SU-DHL-6 (cell line): ENCODE data around the gene TRRAP.

ENCODE experiments used
- H2AFZ ChIP-seq: fragments of 200-600 bp; sonication (generic); 2 replicates; pipeline ENCODE4 v1.6.1; 2014; ENCODE audit warnings: low read depth, mild to moderate bottlenecking, moderate library complexity, mixed read lengths, antibody characterized with exemption, low read length; ENCODE audit not compliant: severe bottlenecking
- H3F3A ChIP-seq: fragments of 200-600 bp; shearing (Covaris generic); 2 replicates; pipeline ENCODE4 v1.6.0; 2016; ENCODE audit warnings: antibody characterized with exemption, mild to moderate bottlenecking; ENCODE audit not compliant: insufficient read depth
- H3K27ac ChIP-seq: fragments of 200-600 bp; sonication (generic); 2 replicates; pipeline ENCODE4 v1.5.1; 2016; ENCODE audit warnings: low read depth, mild to moderate bottlenecking, low read length, moderate library complexity, mixed read lengths
- H3K27me3 ChIP-seq: fragments of 200-600 bp; sonication (generic), shearing (Covaris generic); 2 replicates; pipeline ENCODE4 v1.6.0; 2014; ENCODE audit warnings: mild to moderate bottlenecking, low read length
- H3K36me3 ChIP-seq: fragments of 200-600 bp; sonication (generic); 2 replicates; pipeline ENCODE4 v1.6.1; 2014; ENCODE audit warnings: mild to moderate bottlenecking, low read length, mixed read lengths
- H3K4me2 ChIP-seq: fragments of 300-600, 200-600 bp; shearing (Covaris generic), sonication (generic); 2 replicates; pipeline ENCODE4 v1.6.0; 2014; ENCODE audit warnings: low read length, low read depth, mild to moderate bottlenecking; ENCODE audit not compliant: poor library complexity, severe bottlenecking
- H3K4me3 ChIP-seq: fragments of 200-600 bp; sonication (generic); 2 replicates; pipeline ENCODE4 v1.5.1; 2014; ENCODE audit warnings: antibody characterized with exemption, low read length, mild to moderate bottlenecking, mixed read lengths; ENCODE audit not compliant: insufficient read depth, poor library complexity, severe bottlenecking
- H3K79me2 ChIP-seq: fragments of 200-600 bp; sonication (generic); 2 replicates; pipeline ENCODE4 v1.6.1; 2014; ENCODE audit warnings: mild to moderate bottlenecking, low read length, moderate library complexity; ENCODE audit not compliant: insufficient read depth
- H3K9ac ChIP-seq: fragments of 200-600 bp; sonication (generic); 2 replicates; pipeline ENCODE4 v1.7.0; 2014; ENCODE audit warnings: mild to moderate bottlenecking, low read length
- H3K9me2 ChIP-seq: fragments of 200-600 bp; sonication (generic); replicated peaks from 2 replicates; pipeline ENCODE4 v1.6.1; 2014; ENCODE audit warnings: low read length; ENCODE audit not compliant: insufficient read depth
- H3K9me3 ChIP-seq: fragments of 200-600 bp; sonication (generic); 2 replicates; pipeline ENCODE4 v1.6.1; 2014; ENCODE audit warnings: low read length, mixed read lengths; ENCODE audit not compliant: insufficient read depth
- H4K20me1 ChIP-seq: fragments of 200-600 bp; sonication (generic); 2 replicates; pipeline ENCODE4 v1.6.1; 2014; ENCODE audit warnings: low read depth, mild to moderate bottlenecking, antibody characterized with exemption, low read length, moderate library complexity, mixed read lengths
- EZH2phosphoT487 ChIP-seq: fragments of 200-600 bp; sonication (generic), shearing (Covaris generic); conservative IDR thresholded peaks from 2 replicates; pipeline ENCODE4 v1.6.1; 2018; ENCODE audit warnings: mild to moderate bottlenecking, antibody characterized with exemption, low read length, moderate library complexity, mixed read lengths
- TF ChIP-seq, protein P1 (sequence below): fragments of 200-600 bp; sonication (generic); IDR thresholded peaks from one replicate; pipeline ENCODE4 v1.5.1; 2017; ENCODE audit warnings: antibody characterized with exemption, mild to moderate bottlenecking, low read length, moderate library complexity; ENCODE audit not compliant: insufficient read depth, poor library complexity, severe bottlenecking

The TRRAP gene

DNA sequence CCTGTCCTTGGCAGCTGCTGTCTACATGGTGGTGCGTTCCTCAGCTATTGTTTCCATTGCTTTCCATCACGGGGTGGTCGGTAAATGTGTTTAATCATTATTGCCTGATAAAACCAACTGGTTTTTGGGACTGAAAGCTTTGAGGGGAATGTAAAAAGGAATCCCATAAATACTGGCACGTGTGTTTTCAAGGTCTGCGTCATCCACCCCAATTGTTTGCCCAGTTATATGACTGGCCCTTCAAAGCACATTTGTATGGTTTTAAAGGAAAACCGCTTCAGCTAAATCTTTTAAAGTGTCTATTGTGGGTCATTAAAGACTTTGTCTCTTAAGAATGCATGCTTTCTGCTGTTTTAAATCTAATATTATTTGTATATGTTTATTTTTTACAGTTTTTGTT lies 65.0 kb downstream of the TRRAP start:
- no peak overlapping the region for H2AFZ ChIP-seq
- H3K9ac ChIP-seq: no peak overlapping the region
- H3K27me3 ChIP-seq: no peaks in the 10 kb centered on the region
- no peaks in the 10 kb centered on the region for H4K20me1 ChIP-seq
- peaks cover 24% of the 10 kb centered on the region for H3K36me3 ChIP-seq
- no peak overlapping the region for H3K4me2 ChIP-seq
- no peak overlapping the region for H3K27ac ChIP-seq
- H3K9me3 ChIP-seq: no peaks in the 10 kb centered on the region
- no peaks in the 10 kb centered on the region for H3K9me2 ChIP-seq
- no peak for TF ChIP-seq EZH2phosphoT487
- TF ChIP-seq, protein P1, sequence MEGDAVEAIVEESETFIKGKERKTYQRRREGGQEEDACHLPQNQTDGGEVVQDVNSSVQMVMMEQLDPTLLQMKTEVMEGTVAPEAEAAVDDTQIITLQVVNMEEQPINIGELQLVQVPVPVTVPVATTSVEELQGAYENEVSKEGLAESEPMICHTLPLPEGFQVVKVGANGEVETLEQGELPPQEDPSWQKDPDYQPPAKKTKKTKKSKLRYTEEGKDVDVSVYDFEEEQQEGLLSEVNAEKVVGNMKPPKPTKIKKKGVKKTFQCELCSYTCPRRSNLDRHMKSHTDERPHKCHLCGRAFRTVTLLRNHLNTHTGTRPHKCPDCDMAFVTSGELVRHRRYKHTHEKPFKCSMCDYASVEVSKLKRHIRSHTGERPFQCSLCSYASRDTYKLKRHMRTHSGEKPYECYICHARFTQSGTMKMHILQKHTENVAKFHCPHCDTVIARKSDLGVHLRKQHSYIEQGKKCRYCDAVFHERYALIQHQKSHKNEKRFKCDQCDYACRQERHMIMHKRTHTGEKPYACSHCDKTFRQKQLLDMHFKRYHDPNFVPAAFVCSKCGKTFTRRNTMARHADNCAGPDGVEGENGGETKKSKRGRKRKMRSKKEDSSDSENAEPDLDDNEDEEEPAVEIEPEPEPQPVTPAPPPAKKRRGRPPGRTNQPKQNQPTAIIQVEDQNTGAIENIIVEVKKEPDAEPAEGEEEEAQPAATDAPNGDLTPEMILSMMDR: no peak
- H3K79me2 ChIP-seq: peaks cover 11% of the 10 kb centered on the region; the same call in 1 of the 2 replicates
- no peak overlapping the region for H3K4me3 ChIP-seq
- no peaks in the 10 kb centered on the region for H3F3A ChIP-seq

GRCh38 chr7:98944386-98944785 lies 66.1 kb downstream of the TRRAP start:
- no peak overlapping the region for H3K9ac ChIP-seq
- no peak overlapping the region for H3K4me2 ChIP-seq
- H4K20me1 ChIP-seq: no peaks in the 10 kb centered on the region
- H3K4me3 ChIP-seq: no peak overlapping the region
- peaks cover 18% of the 10 kb centered on the region; the same call in 1 of the 2 replicates for H3K36me3 ChIP-seq
- H3K79me2 ChIP-seq: peaks cover 11% of the 10 kb centered on the region; the same call in 1 of the 2 replicates
- H3K27ac ChIP-seq: no peak overlapping the region
- H3K9me2 ChIP-seq: no peaks in the 10 kb centered on the region
- no peak overlapping the region for H2AFZ ChIP-seq
- H3K9me3 ChIP-seq: no peaks in the 10 kb centered on the region
- TF ChIP-seq, protein P1: no peak
- TF ChIP-seq EZH2phosphoT487: no peak
- H3K27me3 ChIP-seq: no peaks in the 10 kb centered on the region
- H3F3A ChIP-seq: no peaks in the 10 kb centered on the region

- H3F3A ChIP-seq: no peaks in the 10 kb centered on the region
- H3K9me2 ChIP-seq: no peaks in the 10 kb centered on the region
- no peak overlapping the region for H3K4me2 ChIP-seq
- H3K79me2 ChIP-seq: peaks cover 11% of the 10 kb centered on the region; the same call in 1 of the 2 replicates
- TF ChIP-seq, protein P1: no peak
- no peak for TF ChIP-seq EZH2phosphoT487
- peaks cover 19% of the 10 kb centered on the region; the same call in 1 of the 2 replicates for H3K36me3 ChIP-seq
- H3K4me3 ChIP-seq: no peak overlapping the region
- no peak overlapping the region for H3K27ac ChIP-seq
- H4K20me1 ChIP-seq: no peaks in the 10 kb centered on the region
- no peaks in the 10 kb centered on the region for H3K27me3 ChIP-seq
- no peak overlapping the region for H3K9ac ChIP-seq
- no peak overlapping the region for H2AFZ ChIP-seq
- no peaks in the 10 kb centered on the region for H3K9me3 ChIP-seq
These were observed 67.5 kb downstream of the TRRAP start for GRCh38 chr7:98945852-98946251.
